B cell (primary cell): ENCODE measurements around the gene GTF3C2. TPM values are rescaled to one million over a fixed set of nuclear protein-coding genes. Genes with fewer than 3 reads are reported as not detected.
A peak's percentile ranks its signal among the peaks of the same experiment; 100 is the strongest.
"Not testable (repeated sequence)": the region's sequence is repeated elsewhere in the genome, so short reads cannot be mapped to it uniquely, and the experiment has no call there.

Experiments used
- ATAC-seq: fragments of 200-7000 bp; cut with Tn5 transposase; one replicate; pipeline ENCODE4 v1.10.0; 2021; ENCODE audit warnings: low read depth, mild to moderate bottlenecking, moderate number of reproducible peaks, moderate library complexity
- CTCF ChIA-PET: fragments of 350-600 bp; sonication (Branson Sonifier 250); formaldehyde crosslinking; loops from one replicate; lab custom pipeline; 2021; ENCODE audit warnings: antibody characterized with exemption, inconsistent platforms; lab: Charles Lee
- POLR2A ChIA-PET: fragments of 350-600 bp; sonication (Branson Sonifier 250); formaldehyde crosslinking; loops from one replicate; lab custom pipeline; 2021; ENCODE audit warnings: antibody characterized with exemption; lab: Charles Lee
- DNase-seq: peaks from one replicate; pipeline ENCODE4 v3.0.0; 2013
- H2AFZ ChIP-seq: 2 replicates; pipeline ENCODE4 v1.6.1; 2012; ENCODE audit warnings: mild to moderate bottlenecking, low read depth, low read length; ENCODE audit not compliant: insufficient read depth, poor library complexity, severe bottlenecking
- H3K27ac ChIP-seq, 2 donors: 1 replicate in 1 of 2; 2 replicates in 1 of 2; pipeline ENCODE4 v1.5.1; 2012 to 2013; ENCODE audit warnings: low read length in 2 of 2, mild to moderate bottlenecking in 2 of 2, moderate library complexity in 1 of 2
- H3K27me3 ChIP-seq, 4 experiments: fragments of 200-600 bp in 1 of 4; sonication (generic) in 1 of 4; replicated peaks in 1 of 4; 1 replicate in 2 of 4; 2 replicates in 2 of 4; pipeline versions ENCODE4 v1.6.1 to v1.7.0; 2013 to 2016; ENCODE audit warnings: low read length in 3 of 4, mild to moderate bottlenecking in 2 of 4, mixed read lengths in 1 of 4, moderate library complexity in 1 of 4; ENCODE audit not compliant: insufficient read depth in 4 of 4, control insufficient read depth in 3 of 4; ENCODE audit errors: control extremely low read depth in 1 of 4
- H3K36me3 ChIP-seq, 2 experiments: replicated peaks in 1 of 2; 1 replicate in 1 of 2; 2 replicates in 1 of 2; pipeline versions ENCODE4 v1.6.1 to v1.7.1; 2013; ENCODE audit warnings: low read length in 1 of 2; ENCODE audit not compliant: insufficient read depth in 2 of 2, control insufficient read depth in 1 of 2; ENCODE audit errors: control extremely low read depth in 1 of 2, extremely low read depth in 1 of 2
- H3K4me1 ChIP-seq, 2 donors: fragments of 200-600 bp in 1 of 2; sonication (generic) in 1 of 2; 1 replicate in 1 of 2; 2 replicates in 1 of 2; pipeline versions ENCODE4 v1.5.1 to v1.6.1; 2013 to 2017; ENCODE audit warnings: low read length in 2 of 2; ENCODE audit not compliant: control insufficient read depth in 2 of 2, insufficient read depth in 2 of 2
- H3K4me2 ChIP-seq: replicated peaks from 2 replicates; pipeline ENCODE3; 2012; ENCODE audit warnings: mild to moderate bottlenecking, low read depth, low read length; ENCODE audit not compliant: poor library complexity, severe bottlenecking
- H3K4me3 ChIP-seq, 5 experiments: fragments of 200-600 bp in 1 of 5; sonication (generic) in 1 of 5; 1 replicate in 3 of 5; 2 replicates in 2 of 5; pipeline versions ENCODE4 v1.5.1 to v1.7.0; 2011 to 2016; ENCODE audit warnings: low read length in 4 of 5, mild to moderate bottlenecking in 4 of 5, low read depth in 2 of 5, control low read depth in 1 of 5, moderate library complexity in 1 of 5; ENCODE audit not compliant: insufficient read depth in 1 of 5; ENCODE audit errors: control extremely low read depth in 1 of 5, extremely low read depth in 1 of 5
- H3K79me2 ChIP-seq: fragments of 200-600 bp; sonication (generic); one replicate; pipeline ENCODE4 v1.6.0; 2016; ENCODE audit warnings: low read length; ENCODE audit not compliant: control insufficient read depth, insufficient read depth
- H3K9ac ChIP-seq: fragments of 200-600 bp; sonication (generic); 2 replicates; pipeline ENCODE4 v1.6.1; 2017; ENCODE audit warnings: mild to moderate bottlenecking, low read length, moderate library complexity
- H3K9me3 ChIP-seq, 3 donors: one replicate each; pipeline versions ENCODE4 v1.6.1 to v1.7.1; 2013; ENCODE audit warnings: low read length in 2 of 3; ENCODE audit not compliant: control insufficient read depth in 2 of 3, insufficient read depth in 1 of 3; ENCODE audit errors: control extremely low read depth in 1 of 3
- H4K20me1 ChIP-seq: 2 replicates; pipeline ENCODE4 v1.6.0; 2012; ENCODE audit warnings: mild to moderate bottlenecking, low read length; ENCODE audit not compliant: insufficient read depth, control insufficient read depth, poor library complexity, severe bottlenecking
- H3K27ac Mint-ChIP-seq: one replicate; pipeline ENCODE4 v1.8.0; 2021; ENCODE audit warnings: mixed read lengths
- H3K27me3 Mint-ChIP-seq: one replicate; pipeline ENCODE4 v1.8.0; 2021; ENCODE audit warnings: mixed read lengths
- H3K4me1 Mint-ChIP-seq: one replicate; pipeline ENCODE4 v1.8.0; 2021; ENCODE audit warnings: mixed read lengths
- H3K4me3 Mint-ChIP-seq: one replicate; pipeline ENCODE4 v1.8.0; 2021; ENCODE audit warnings: mixed read lengths
- H3K9me3 Mint-ChIP-seq: one replicate; pipeline ENCODE4 v1.8.0; 2022; ENCODE audit warnings: mixed read lengths; ENCODE audit not compliant: insufficient read depth
- EZH2 ChIP-seq: IDR thresholded peaks from 2 replicates; pipeline ENCODE4 v1.6.1; 2012; ENCODE audit warnings: borderline replicate concordance, low read depth, mild to moderate bottlenecking, moderate library complexity, low read length; ENCODE audit not compliant: insufficient read depth, poor library complexity, severe bottlenecking
- WGBS: methylation state at CpG from one replicate; pipeline ENCODE4 v1.1.5; 2013; ENCODE audit warnings: missing lambda C conversion rate; ENCODE audit not compliant: insufficient coverage; 5-methylcytosine and 5-hydroxymethylcytosine counted together
- intact Hi-C: fragments of 100-400 bp; cut with micrococcal nuclease; formaldehyde crosslinking; loops from one replicate; pipeline ENCODE4 v1.10.0; 2022
- polyA plus RNA-seq: library from polyadenylated mRNA; depleted of rRNA; stranded (reverse); fragments of >200 nt; gene quantifications from 2 replicates; pipeline ENCODE4 v1.2.3, GENCODE V29; 2012
- total RNA-seq, 2 donors: library from RNA; stranded (reverse); fragments of 120-200 nt in 1 of 2; gene quantifications; 1 replicate in 1 of 2; 2 replicates in 1 of 2; pipeline versions ENCODE4 v1.2.3 to v1.2.4, GENCODE V29; 2013 to 2022
- TF ChIP-seq, protein P1 (sequence below): fragments of 200-600 bp; IDR thresholded peaks from one replicate; pipeline ENCODE4 v1.8.0; 2022; ENCODE audit warnings: antibody characterized with exemption, mild to moderate bottlenecking

The GTF3C2 gene
- total and polyA plus RNA-seq, 2 donors (not counting 1 experiment from before 2014, with no cell fraction given) = 84.8 to 121 TPM

DNA sequence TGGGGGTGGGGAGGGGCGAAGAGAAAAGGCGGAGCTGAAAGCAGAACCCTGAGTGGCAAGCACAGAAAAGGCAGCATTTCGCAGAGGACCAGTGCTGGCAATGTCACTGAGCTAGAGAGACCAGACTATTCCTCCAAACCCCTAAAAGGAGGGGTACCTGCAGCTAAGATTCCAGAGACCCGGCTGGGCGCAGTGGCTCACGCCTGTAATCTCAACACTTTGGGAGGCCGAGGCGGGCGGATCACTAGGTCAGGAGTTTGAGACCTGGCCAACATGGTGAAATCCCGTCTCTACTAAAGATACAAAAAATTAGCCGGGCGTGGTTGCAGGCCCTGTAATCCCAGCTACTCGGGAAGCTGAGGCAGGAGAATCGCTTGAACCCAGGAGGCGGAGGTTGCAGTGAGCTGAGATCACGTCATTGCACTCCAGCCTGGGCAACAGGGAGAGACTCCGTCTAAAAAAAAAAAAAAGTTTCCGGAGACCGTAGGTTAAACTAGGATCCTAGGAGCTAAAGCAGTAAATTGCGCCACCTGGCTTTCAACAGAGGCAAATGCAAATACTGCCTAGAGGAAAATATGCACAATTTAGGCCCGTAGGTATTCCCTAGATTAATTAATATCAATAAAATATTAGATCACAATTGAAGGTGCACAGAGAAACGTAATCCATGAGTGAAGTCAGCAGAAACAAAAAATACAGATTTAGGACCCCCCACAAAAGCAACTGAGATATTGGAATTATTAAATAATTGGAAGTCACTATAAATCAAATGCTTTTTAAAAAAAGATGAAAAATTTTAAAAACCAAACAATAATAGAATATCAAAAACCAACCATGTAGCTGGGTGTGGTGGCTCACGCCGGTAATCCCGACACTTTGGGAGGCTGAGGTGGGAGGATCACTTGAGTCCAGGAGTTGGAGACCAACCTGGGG lies 53.2 kb downstream of the GTF3C2 start:
- peak; percentile 74 for ATAC-seq

GRCh38 chr2:27300606-27301005 lies 56.0 kb downstream of the GTF3C2 start:
- WGBS = 75% methylated on average over 1 of the region's 4 CpGs
- POLR2A ChIA-PET, H3K4me1 Mint-ChIP-seq, H3K4me3 ChIP-seq, H3K4me3 Mint-ChIP-seq, H4K20me1 ChIP-seq, H3K27ac Mint-ChIP-seq, DNase-seq, H3K9me3 ChIP-seq, H3K27ac ChIP-seq, H3K4me2 ChIP-seq, H3K9me3 Mint-ChIP-seq, ATAC-seq, H3K4me1 ChIP-seq, H3K36me3 ChIP-seq, H2AFZ ChIP-seq, H3K9ac ChIP-seq, H3K79me2 ChIP-seq: not testable (repeated sequence)
- peaks cover 33% of the 10 kb centered on the region for H3K27me3 Mint-ChIP-seq
- intact Hi-C loops = loop anchor here (5.0 kb wide), 1 partner anchor 38 kb away; the partner anchor contains the start of gene SLC30A3
- peaks cover 0 to 23% (median 3%) of the 10 kb centered on the region in 4 experiments for H3K27me3 ChIP-seq
- CTCF ChIA-PET = interaction anchor here (1.4 to 3.4 kb wide), 4 partner anchors 7 to 455 kb away, joined by 3 to 21 read pairs (median 10); partner anchors contain the start of gene MPV17

More for the DNA sequence above, 53.2 kb downstream of the GTF3C2 start:
- peaks cover 11% of the 10 kb centered on the region for H3K4me1 Mint-ChIP-seq
- H3K9me3 Mint-ChIP-seq = no peaks in the 10 kb centered on the region
- H3K36me3 ChIP-seq = no peaks in the 10 kb centered on the region
- TF ChIP-seq EZH2 = no peak
- TF ChIP-seq, protein P1, sequence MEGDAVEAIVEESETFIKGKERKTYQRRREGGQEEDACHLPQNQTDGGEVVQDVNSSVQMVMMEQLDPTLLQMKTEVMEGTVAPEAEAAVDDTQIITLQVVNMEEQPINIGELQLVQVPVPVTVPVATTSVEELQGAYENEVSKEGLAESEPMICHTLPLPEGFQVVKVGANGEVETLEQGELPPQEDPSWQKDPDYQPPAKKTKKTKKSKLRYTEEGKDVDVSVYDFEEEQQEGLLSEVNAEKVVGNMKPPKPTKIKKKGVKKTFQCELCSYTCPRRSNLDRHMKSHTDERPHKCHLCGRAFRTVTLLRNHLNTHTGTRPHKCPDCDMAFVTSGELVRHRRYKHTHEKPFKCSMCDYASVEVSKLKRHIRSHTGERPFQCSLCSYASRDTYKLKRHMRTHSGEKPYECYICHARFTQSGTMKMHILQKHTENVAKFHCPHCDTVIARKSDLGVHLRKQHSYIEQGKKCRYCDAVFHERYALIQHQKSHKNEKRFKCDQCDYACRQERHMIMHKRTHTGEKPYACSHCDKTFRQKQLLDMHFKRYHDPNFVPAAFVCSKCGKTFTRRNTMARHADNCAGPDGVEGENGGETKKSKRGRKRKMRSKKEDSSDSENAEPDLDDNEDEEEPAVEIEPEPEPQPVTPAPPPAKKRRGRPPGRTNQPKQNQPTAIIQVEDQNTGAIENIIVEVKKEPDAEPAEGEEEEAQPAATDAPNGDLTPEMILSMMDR = peak; percentile 96
- H3K9me3 ChIP-seq = peaks cover 0 to 7% (median 0%) of the 10 kb centered on the region in 3 donors
- H3K4me3 ChIP-seq = peak overlapping the region in 4 of 5 experiments; percentile 7 to 38 (median 26)
- peak overlapping the region; percentile 71 for H3K27ac Mint-ChIP-seq
- H3K79me2 ChIP-seq = no peaks in the 10 kb centered on the region
- H3K27ac ChIP-seq = peak overlapping the region in 1 of 2 donors; percentile 26
- POLR2A ChIA-PET = interaction anchor here (0.6 kb wide), 1 partner anchor 372 kb away, joined by 9 read pairs; no protein-coding TSS in a partner anchor
- WGBS = 26% methylated on average over 19 of the region's 25 CpGs
- no peaks in the 10 kb centered on the region for H4K20me1 ChIP-seq
- H3K27me3 ChIP-seq = peaks cover 0 to 36% (median 10%) of the 10 kb centered on the region in 4 experiments
- peaks cover 14 to 22% of the 10 kb centered on the region in 2 donors for H3K4me1 ChIP-seq
- CTCF ChIA-PET = interaction anchor here (0.6 to 3.8 kb wide), 50 partner anchors 9 to 1557 kb away, joined by 3 to 56 read pairs (median 4); partner anchors contain the start of genes CCDC121, GPN1, GTF3C2 and KHK
- intact Hi-C loops = loop anchor here (1.0 to 5.0 kb wide), 7 partner anchors 19 to 457 kb away; partner anchors contain the start of genes MPV17 and SLC30A3
- H3K27me3 Mint-ChIP-seq = peaks cover 26% of the 10 kb centered on the region
- peak; percentile 70 for DNase-seq
- peak overlapping the region; percentile 74 for H3K4me3 Mint-ChIP-seq
- H3K4me2 ChIP-seq = peak overlapping the region; percentile 63
- peak overlapping the region; percentile 61 for H2AFZ ChIP-seq
- H3K9ac ChIP-seq = peak overlapping the region; percentile 48
